Measurements from ENCODE around the gene CLOCK.
A peak's percentile ranks its signal among the peaks of the same experiment; 100 is the strongest.
"Not testable (repeated sequence)": the region's sequence is repeated elsewhere in the genome, so short reads cannot be mapped to it uniquely, and the experiment has no call there.

The CLOCK gene, protein sequence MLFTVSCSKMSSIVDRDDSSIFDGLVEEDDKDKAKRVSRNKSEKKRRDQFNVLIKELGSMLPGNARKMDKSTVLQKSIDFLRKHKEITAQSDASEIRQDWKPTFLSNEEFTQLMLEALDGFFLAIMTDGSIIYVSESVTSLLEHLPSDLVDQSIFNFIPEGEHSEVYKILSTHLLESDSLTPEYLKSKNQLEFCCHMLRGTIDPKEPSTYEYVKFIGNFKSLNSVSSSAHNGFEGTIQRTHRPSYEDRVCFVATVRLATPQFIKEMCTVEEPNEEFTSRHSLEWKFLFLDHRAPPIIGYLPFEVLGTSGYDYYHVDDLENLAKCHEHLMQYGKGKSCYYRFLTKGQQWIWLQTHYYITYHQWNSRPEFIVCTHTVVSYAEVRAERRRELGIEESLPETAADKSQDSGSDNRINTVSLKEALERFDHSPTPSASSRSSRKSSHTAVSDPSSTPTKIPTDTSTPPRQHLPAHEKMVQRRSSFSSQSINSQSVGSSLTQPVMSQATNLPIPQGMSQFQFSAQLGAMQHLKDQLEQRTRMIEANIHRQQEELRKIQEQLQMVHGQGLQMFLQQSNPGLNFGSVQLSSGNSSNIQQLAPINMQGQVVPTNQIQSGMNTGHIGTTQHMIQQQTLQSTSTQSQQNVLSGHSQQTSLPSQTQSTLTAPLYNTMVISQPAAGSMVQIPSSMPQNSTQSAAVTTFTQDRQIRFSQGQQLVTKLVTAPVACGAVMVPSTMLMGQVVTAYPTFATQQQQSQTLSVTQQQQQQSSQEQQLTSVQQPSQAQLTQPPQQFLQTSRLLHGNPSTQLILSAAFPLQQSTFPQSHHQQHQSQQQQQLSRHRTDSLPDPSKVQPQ

DNA sequence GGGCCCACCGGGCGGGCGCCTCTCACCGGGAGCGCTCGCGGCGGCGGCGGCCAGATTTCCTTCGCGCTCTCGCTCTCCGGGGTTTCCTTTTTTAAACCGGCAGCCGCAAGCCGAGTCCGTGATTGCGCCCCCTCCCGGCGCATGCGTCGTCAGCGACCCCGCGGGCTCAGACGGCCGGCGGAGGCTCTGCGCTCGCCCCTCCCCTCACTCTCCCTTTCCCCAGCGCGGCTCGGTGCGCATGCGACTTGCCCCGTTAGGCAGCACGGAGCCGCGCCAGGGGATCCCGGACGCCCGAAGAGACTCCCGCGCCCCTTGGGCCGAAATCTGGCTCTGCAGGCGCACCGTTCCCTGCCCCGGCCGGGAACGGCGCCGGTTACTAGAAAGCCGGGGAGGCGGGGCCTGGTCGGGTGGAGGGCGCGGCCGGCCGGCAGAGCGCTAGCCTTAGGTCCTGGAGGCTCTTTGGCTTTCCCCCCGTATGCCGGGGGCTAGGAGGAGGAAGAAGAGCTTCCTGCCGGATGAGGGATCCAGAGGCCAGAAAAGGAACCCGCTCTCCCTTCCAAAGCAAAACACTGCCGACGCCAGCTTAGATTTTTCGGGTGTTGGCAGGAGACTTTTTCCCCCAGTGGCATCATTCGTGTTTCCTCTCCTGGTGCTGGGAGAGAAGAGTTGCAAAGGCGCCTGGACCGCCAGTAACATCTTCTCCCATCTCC lies at the start of gene CLOCK:
TSS of gene CLOCK (minus strand) at position 154 of the 710 bp plus-strand sequence. CDS start 64,124 bp downstream, outside the sequence.
- peak; percentile 50 to 73 for DNase-seq (ENCODE audit: extremely low read depth in 1 of 2, low read depth in 1 of 2)

DNA sequence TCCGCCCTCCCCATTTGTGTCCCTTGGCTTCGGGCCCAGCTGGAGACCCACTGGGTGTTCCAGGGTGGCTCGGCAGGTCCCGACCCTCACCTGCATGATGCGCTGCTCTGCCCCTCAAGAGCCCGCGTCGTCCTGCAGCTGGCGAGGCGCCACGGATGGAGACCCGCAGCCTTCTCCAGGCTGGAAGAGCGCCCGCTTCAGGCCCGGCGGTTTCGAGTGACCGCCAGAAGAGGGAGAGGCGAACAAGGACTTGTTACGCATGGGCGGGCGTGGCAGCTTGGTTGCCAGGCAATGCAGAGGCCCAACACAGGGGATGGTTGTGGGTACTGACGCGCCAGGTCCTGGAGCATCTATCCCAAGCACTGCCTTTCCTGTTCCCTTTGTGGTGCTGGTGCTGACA lies 45.3 kb upstream of the CLOCK start, which contains the start of gene PDCL2:
TSS of gene PDCL2 (minus strand) at position 232 of the 400 bp plus-strand sequence. CDS start at position 96, 136 bp downstream.
- no peak for DNase-seq (ENCODE audit: extremely low read depth in 1 of 2, low read depth in 1 of 2)

DNA sequence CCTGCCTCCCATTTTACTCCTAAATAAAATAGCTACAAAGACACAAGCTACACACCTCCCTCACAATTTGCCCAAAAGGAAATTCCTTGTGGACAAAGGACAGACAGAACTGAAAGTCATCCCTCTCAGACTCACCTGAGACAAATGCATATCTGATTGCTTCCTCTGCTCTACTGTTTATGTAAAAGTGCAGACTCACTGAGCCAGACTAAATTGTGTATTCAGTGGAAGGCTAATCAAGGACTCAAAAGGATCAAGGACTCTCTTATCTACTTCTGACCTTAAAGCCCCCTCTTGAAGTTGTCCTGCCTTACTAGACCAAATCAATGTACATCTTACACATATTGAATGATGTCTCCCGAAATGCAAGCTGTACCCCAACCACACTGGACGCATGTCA lies 41.5 kb upstream of the CLOCK start:
- DNase-seq (ENCODE audit: extremely low read depth in 1 of 2, low read depth in 1 of 2), result no peak

DNA sequence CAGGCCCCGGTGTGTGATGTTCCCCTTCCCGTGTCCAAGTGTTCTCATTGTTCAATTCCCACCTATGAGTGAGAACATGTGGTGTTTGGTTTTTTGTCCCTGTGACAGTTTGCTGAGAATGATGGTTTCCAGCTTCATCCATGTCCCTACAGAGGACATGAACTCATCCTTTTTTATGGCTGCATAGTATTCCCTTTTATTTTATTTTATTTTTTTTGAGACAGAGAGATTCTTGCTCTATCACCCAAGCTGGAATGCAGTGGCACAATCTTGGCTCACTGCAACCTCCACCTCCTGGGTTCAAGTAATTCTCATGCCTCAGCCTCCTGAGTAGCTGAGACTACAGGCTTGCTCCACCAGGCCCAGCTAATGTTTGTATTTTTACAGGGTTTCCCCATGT lies 36.1 kb upstream of the CLOCK start:
- DNase-seq (ENCODE audit: extremely low read depth in 1 of 2, low read depth in 1 of 2), result not testable (repeated sequence)

DNA sequence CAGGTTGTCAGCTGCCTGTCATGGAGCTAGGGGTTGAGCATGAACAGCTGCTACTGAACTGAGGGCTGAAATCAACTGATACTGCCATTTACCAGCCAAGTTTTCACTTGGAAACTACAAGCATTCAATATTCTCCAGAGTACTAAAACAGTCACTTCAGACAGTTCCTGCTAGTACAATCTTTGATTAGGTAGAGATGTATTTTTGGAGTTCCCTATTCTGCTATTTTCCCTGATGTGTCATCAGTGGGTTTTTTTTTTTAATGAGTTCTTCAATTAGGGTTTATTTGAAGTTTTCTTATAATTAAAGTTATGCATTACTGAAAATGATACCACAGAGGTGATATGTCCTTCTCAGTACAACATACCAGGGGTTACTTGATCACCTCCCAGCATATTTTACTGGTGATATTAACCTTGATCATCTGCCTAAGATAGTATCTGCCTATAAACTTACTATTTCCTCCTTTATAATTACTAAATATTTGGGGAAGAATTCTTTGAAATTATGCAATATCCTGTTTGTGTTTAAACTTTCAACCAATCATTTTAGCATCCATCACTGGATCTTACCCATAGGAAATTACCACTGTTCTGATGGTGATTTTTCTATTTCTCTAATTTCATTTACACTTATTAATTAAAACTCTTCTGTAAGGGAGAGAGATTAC lies 31.8 kb upstream of the CLOCK start:
- no peak for DNase-seq (ENCODE audit: extremely low read depth in 1 of 2, low read depth in 1 of 2)

DNA sequence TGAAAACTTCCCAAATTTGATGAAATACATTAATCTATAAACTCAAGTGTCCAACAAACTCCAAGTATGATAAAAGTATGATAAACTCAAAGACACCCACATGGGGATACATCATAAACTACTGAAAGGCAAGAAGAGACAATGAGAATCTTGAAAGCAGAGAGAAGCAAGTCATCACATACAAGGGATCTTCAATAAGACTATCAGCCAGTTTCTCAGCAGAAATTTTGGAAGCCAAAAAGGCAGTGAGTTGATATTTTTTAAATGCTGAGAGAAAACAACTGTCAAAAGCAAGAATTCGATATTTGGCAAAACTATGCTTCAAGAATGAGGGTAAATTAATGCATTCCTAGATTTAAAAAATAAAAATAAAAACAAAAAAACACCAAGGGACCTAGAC lies 28.8 kb upstream of the CLOCK start:
- DNase-seq (ENCODE audit: extremely low read depth in 1 of 2, low read depth in 1 of 2), result no peak

DNA sequence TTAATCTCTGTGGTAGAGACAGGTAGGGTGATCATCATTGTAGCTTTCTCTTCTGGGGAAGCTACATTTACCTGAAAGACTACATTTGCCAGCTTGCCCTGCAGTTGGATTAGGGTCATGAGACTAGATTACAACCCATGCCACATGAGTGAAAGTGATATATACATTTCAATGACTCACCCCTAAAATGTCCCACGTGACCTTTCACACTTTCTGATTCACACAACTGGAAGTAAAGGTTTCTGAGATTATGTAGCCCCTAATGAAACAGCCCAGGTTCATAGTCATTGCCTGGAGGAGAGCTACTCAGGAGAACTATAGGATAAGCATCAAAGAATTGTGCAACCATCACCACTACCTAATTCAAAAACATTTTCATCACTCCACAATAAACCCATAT lies 27.5 kb upstream of the CLOCK start:
- DNase-seq (ENCODE audit: extremely low read depth in 1 of 2, low read depth in 1 of 2), result no peak

DNA sequence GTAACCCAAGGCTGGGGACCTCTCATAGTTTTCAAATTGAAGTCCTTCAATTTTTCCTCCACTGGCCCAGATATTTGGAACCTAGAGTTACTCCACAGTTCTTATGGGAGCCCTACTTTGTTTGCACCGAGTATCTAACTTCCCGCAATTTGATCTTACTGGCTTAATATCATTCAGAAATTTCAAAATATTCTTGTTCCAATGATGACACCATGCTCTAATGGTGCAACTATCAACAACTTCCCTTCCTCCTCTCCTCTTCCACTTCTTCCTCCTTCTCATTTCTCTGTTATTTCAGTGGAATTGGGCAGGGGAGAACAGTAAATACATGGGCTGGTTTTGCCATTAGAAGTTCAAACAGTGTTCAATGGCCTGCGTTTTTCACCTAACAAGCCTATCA lies 25.1 kb upstream of the CLOCK start:
- no peak for DNase-seq (ENCODE audit: extremely low read depth in 1 of 2, low read depth in 1 of 2)

DNA sequence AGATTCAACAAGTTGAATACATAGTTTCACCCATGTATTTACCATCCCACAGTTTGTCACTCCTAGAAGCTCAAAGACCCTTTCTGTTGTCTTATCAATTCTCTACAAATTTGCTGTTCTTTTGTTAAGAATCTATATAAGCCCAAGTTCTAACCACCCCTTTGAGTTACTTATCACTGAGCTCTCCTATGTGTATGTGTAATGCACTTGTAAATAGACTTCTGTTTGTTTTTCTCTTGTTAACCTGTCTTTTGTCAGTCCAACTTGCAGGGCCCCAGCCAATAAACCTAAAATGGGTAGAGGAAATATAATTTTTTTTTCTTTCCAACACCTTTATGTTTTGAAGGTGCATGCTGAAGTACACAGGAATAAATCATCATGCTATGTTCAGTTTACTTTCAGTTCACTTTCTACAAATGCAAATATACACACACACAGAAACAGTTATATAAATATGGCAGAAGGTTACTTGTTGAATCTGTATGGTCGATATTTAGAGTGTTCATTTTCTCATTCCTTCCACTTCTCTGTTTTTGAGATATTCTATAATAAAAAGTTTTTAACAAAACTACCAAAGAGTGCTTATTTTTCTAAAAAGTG lies 22.3 kb upstream of the CLOCK start:
- DNase-seq (ENCODE audit: extremely low read depth in 1 of 2, low read depth in 1 of 2), result no peak

DNA sequence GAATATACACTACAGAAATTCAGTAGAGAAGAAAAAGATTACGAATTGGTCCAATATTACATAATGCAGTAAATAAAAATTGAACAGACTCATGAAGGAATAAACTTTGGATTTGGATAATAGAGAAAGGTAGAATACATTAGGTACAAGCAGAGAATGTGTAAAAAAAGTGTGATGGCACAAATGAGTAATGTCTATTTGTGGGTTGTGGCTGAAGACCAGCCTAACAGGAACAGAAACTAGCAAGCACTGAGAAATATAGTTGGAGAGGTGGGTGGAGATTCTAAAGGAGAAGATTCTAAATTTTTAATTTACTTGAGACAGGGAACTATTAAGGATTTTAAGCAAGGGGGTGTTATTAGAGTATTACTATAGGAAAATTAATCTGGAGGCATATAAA lies 15.2 kb upstream of the CLOCK start:
- DNase-seq (ENCODE audit: extremely low read depth in 1 of 2, low read depth in 1 of 2), result no peak

DNA sequence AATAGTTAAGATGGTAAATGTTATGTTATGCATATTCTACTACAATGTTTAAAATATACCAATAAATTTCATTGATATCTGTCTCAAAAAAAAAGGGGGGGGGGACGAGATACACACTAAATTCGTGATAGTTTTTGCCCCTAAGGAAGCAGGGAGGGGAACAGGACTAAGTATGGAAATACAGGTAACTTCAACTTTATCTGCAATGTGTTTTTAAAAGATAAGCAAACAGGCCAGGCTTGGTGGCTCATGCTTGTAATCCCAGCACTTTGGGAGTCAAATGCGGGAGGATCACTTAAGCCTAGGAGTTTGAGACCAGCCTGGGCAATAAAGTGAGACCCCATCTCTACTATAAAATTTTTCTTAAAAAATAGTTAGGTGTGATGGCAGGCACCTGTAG lies 13.4 kb upstream of the CLOCK start:
- DNase-seq (ENCODE audit: extremely low read depth in 1 of 2, low read depth in 1 of 2), result no peak

DNA sequence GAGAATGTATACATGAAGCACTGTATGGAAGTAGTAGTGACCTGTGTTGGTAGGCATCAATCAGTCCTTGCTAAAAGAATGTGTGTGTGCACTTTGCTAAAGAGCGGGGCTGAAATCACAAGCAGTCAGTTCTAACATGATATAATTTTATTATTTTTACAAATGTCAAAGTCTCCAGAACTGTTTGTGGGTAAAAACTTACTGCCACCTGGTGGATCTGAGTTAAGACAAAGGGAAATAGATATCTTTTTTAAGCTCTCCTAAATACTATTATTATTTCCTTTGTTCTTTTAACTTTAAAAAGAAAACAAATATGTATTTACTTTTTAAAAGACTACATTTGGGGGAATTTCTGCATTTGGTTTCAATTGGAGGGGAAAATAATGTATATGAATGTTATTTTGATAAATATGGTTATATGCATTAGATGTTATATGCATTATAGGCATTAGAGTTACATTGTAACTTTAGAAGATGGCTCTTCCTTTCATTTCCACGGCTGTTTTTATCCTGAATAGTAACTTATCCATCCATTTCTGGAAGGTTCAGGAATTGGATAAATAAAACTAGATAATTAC lies 7.8 kb upstream of the CLOCK start:
- no peak for DNase-seq (ENCODE audit: extremely low read depth in 1 of 2, low read depth in 1 of 2)

DNA sequence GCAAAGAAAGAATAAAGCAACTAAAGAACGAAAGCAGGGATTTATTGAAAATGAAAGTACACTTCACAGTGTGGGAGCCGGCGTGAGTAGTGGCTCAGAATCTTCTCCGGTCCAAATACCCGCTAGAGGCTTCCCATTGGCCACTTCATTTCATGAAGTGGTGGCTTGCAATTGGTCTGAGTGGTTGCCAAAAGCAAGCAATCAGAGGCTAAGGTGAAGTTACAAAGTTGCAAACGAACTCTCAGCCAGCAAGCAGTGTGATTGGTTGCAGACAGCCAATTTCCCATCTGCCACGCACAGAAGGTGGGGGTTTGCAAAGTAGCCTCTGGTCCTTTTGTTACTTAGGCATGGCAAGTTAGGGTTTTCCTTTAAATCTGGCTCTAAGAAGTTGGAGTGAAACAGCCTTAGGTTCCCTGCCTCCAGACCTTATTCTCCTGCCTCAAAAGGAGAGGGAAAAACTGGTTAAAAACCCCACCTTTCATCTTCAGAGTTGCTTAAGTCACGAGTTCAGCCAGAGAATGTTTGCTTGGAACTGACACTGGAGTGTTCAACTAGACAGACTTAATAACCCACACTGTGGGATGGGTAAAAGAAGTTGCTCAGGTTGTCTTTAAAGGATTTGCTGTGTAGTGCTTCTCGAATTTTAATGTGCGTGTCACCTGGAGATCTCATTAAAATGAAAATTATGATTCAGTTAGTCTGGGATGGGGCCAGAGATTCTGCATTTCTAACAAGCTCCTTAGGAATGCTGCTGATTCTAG lies 6.9 kb upstream of the CLOCK start:
- DNase-seq (ENCODE audit: extremely low read depth in 1 of 2, low read depth in 1 of 2), result no peak

DNA sequence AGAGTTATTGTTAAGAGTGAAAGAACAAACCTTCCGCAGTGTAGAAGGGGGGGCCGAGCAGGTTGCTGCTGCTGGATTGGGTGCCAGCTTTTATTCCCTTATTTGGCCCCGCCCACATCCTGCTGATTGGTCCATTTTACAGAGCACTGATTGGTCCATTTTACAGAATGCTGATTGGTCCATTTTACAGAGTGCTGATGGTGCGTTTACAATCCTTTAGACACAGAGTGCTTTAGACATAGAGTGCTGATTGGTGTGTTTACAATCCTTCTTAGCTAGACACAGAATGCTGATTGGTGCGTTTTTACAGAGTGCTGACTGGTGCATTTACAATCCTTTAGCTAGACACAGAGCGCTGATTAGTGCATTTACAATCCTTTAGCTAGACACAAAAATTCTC lies 5.3 kb upstream of the CLOCK start:
- not testable (repeated sequence) for DNase-seq (ENCODE audit: extremely low read depth in 1 of 2, low read depth in 1 of 2)

DNA sequence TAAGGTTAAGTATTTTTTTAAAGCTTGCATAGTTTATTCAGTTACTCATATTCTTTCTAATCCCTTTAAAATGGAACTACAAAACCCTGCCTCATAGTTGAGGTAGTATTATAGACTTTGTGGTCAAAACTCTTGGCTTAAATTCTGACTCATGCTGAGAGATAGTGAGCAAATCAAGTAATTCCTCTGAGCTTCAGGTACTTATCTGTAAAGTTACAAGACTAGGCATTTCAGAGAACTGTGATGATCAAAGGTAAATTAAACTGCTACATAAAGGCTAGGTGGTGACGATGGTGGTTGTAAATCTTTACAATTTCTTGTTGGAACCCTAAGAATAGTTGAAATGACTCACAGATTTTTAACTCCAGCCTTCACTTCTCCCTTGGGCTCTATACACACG lies 3.2 kb upstream of the CLOCK start:
- no peak for DNase-seq (ENCODE audit: extremely low read depth in 1 of 2, low read depth in 1 of 2)

DNA sequence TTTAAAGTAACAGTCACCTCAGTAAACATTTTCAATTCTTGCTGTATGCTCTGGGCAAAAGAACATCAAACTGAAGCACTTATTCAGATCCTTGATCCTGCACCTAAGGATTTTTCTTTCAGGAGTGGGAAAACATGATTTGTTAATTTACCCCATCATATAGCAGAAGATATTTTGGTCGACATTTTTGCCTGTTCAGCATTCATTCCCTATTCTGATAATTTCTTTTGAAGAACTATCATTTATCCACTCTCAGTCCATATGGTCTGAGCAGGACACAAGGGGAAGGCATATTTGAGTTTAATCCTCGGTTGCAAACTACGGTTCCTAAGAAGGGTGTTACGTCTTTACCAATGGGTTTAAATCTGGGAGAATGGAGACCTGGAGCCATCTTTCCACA lies 1.2 kb upstream of the CLOCK start:
- DNase-seq (ENCODE audit: extremely low read depth in 1 of 2, low read depth in 1 of 2), result no peak

DNA sequence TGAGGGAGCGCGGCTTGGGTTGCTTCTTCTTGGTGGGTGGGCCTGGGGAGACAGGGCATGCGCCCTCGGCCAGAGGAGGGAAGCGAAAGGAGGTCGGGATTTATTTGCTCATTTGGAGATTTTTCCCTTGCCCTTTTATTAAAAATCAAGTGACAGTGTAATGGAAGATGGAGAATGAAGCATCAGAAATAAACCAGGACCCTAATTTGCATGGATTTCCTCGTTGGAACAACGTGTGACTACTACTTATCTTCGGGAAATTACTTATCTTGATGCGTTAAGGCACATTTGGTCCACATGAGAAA lies 709 bp upstream of the CLOCK start:
- DNase-seq (ENCODE audit: extremely low read depth in 1 of 2, low read depth in 1 of 2), result no peak

DNA sequence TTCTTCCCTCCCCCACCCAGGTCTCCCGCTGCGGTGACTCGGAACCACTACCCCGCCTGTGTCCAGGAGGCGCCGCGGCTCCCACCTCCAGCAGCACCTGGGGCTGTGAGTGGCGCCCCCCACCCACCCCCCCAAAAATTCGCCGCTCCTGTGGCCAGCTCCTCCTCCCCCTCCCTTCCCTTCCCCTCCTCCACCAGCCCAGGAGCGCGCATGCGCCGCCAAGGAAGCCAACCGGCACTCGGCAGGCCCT lies 278 bp downstream of the CLOCK start:
- no peak for DNase-seq (ENCODE audit: extremely low read depth in 1 of 2, low read depth in 1 of 2)

DNA sequence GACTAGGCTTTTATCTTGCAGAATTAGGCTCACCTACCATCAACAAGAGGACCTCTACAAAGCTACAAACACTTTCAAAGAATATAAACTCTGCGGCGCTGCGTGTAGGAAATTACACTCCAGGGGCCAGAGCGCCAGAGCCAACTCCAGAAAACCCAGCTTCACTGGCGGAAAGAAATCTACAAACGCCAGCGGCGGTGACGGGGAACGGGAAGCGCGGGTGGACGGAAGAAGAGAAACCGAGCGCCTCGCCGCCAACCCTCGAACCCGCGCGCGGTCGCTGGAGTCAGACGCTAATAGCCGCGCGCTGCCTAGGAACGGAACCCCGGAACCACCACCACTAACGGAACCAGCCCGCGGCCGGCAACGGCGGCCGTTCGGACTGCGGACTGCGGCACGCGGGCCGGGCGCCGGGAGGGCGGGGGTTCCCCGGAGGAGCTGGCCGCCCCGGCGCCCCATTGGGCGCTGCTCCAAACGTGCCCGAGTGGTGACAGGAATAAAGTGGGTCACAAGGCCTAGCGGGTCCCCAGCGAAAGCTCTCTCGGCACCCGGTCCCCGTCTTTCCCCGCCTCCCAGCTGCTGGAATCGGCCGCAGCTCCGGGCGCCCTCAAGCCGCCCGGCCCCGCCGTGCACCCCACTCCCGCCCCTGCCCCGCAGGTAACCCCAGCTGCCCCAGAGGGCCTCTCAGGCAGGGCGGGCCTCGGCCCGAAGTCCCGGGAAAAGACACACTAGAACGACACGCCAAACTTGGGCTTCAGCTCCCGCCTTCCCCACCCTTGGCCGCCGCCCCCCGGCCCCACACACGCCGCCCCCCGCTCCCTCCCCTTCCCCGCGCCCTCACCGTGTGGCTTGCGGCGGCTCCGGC lies 836 bp downstream of the CLOCK start:
- peak in 1 of 2 donors; percentile 39 for DNase-seq (ENCODE audit: extremely low read depth in 1 of 2, low read depth in 1 of 2)

All from activated CD8-positive, alpha-beta memory T cell treated with anti-CD3 and anti-CD28 coated beads for 1 hour (primary cell).